ENCODE measurements around the gene TFIP11.

- TF ChIP-seq CTCF (IDR thresholded peaks at IDR 0.05) (no peak), ZFX (IDR thresholded peaks at IDR 0.05; ENCODE audit: borderline replicate concordance) (no peak)
Observed at GRCh38 chr22:26448334-26448733, 63.9 kb downstream of the TFIP11 start.

Data from 22Rv1 (cell line).